GM23338 (cell line): Measurements from ENCODE around the gene PBX3. TPM values are rescaled to one million over a fixed set of nuclear protein-coding genes. Genes with fewer than 3 reads are reported as not detected.

ENCODE experiments used
- ATAC-seq: fragments of 200-7000 bp; cut with Tn5 transposase; 3 replicates; pipeline ENCODE4 v1.9.1; 2020
- DNase-seq: peaks from one replicate; pipeline ENCODE4 v3.0.0-alpha.2; 2015; ENCODE audit warnings: low spot score
- H2AFZ ChIP-seq: fragments of 200-600 bp; sonication (generic); 2 replicates; pipeline ENCODE4 v1.8.0; 2016; ENCODE audit warnings: antibody characterized with exemption, mild to moderate bottlenecking, moderate library complexity
- H3F3A ChIP-seq: fragments of 200-600 bp; sonication (generic); replicated peaks from 2 replicates; pipeline ENCODE4 v1.8.0; 2017; ENCODE audit warnings: antibody characterized with exemption, mixed run types, low read depth
- H3K27ac ChIP-seq: fragments of 200-600 bp; sonication (generic); 2 replicates; pipeline ENCODE4 v1.6.1; 2016; ENCODE audit warnings: low read depth
- H3K27me3 ChIP-seq: fragments of 200-600 bp; sonication (generic); 2 replicates; pipeline ENCODE4 v1.8.0; 2016; ENCODE audit warnings: mild to moderate bottlenecking, mixed run types, moderate library complexity; ENCODE audit not compliant: insufficient read depth
- H3K36me3 ChIP-seq: fragments of 200-600 bp; sonication (generic); 2 replicates; pipeline ENCODE4 v1.8.0; 2016; ENCODE audit warnings: mild to moderate bottlenecking; ENCODE audit not compliant: insufficient read depth
- H3K4me1 ChIP-seq: fragments of 200-600 bp; sonication (generic); 2 replicates; pipeline ENCODE4 v1.8.0; 2016; ENCODE audit warnings: mild to moderate bottlenecking, moderate library complexity; ENCODE audit not compliant: insufficient read depth
- H3K4me2 ChIP-seq: fragments of 200-600 bp; sonication (generic); 2 replicates; pipeline ENCODE4 v1.7.1; 2017; ENCODE audit warnings: mixed run types
- H3K4me3 ChIP-seq: fragments of 200-600 bp; sonication (generic); 2 replicates; pipeline ENCODE4 v1.6.1; 2016; ENCODE audit warnings: mixed run types
- H3K79me2 ChIP-seq: fragments of 200-600 bp; sonication (generic); replicated peaks from 2 replicates; pipeline ENCODE4 v1.8.0; 2017; ENCODE audit warnings: mild to moderate bottlenecking; ENCODE audit not compliant: insufficient read depth
- H3K9me2 ChIP-seq: fragments of 200-600 bp; sonication (generic); 2 replicates; pipeline ENCODE4 v1.8.0; 2017; ENCODE audit not compliant: insufficient read depth
- H4K20me1 ChIP-seq: fragments of 200-600 bp; sonication (generic); replicated peaks from 2 replicates; pipeline ENCODE4 v1.8.0; 2017; ENCODE audit warnings: mild to moderate bottlenecking; ENCODE audit not compliant: insufficient read depth
- H3K27ac Mint-ChIP-seq: 2 replicates; pipeline ENCODE4 v1.8.0; 2020; ENCODE audit warnings: inconsistent platforms, mild to moderate bottlenecking, moderate library complexity, mixed read lengths
- H3K27me3 Mint-ChIP-seq: 3 replicates; pipeline ENCODE4 v1.8.0; 2022; ENCODE audit warnings: low read depth, mild to moderate bottlenecking, moderate library complexity, mixed read lengths, inconsistent platforms; ENCODE audit not compliant: insufficient read depth, poor library complexity
- H3K36me3 Mint-ChIP-seq: 3 replicates; pipeline ENCODE4 v1.8.0; 2021; ENCODE audit warnings: low read depth, mild to moderate bottlenecking, inconsistent platforms, moderate library complexity, mixed read lengths
- H3K4me1 Mint-ChIP-seq: 3 replicates; pipeline ENCODE4 v1.8.0; 2020; ENCODE audit warnings: mild to moderate bottlenecking, inconsistent platforms, mixed read lengths
- H3K4me3 Mint-ChIP-seq: 3 replicates; pipeline ENCODE4 v1.8.0; 2021; ENCODE audit warnings: moderate library complexity, mild to moderate bottlenecking, inconsistent platforms, mixed read lengths
- H3K9me3 Mint-ChIP-seq: 3 replicates; pipeline ENCODE4 v1.8.0; 2020; ENCODE audit warnings: moderate library complexity, mild to moderate bottlenecking, inconsistent platforms, mixed read lengths
- EZH2phosphoT487 ChIP-seq: fragments of 200-600 bp; sonication (generic); IDR thresholded peaks from one replicate; pipeline ENCODE4 v1.8.1; 2018; ENCODE audit warnings: antibody characterized with exemption; ENCODE audit not compliant: unreplicated experiment
- JUNB ChIP-seq: IDR thresholded peaks from one replicate; pipeline ENCODE4 v1.6.1; 2016; ENCODE audit warnings: antibody characterized with exemption; ENCODE audit not compliant: unreplicated experiment
- NANOG ChIP-seq: IDR thresholded peaks from 2 replicates; pipeline ENCODE4 v1.6.1; 2016; ENCODE audit warnings: antibody characterized with exemption, borderline replicate concordance
- POLR2AphosphoS5 ChIP-seq: IDR thresholded peaks from 2 replicates; pipeline ENCODE4 v1.6.1; 2016; ENCODE audit warnings: antibody characterized with exemption, low read depth
- STAT1 ChIP-seq: IDR thresholded peaks from one replicate; pipeline ENCODE4 v1.6.1; 2016; ENCODE audit warnings: antibody characterized with exemption; ENCODE audit not compliant: unreplicated experiment
- ZNF114 ChIP-seq: fragments of 250-450 bp; sonication (Bioruptor Pico); IDR thresholded peaks from 2 replicates; pipeline ENCODE4 v1.5.0; 2020; ENCODE audit warnings: mild to moderate bottlenecking, moderate library complexity
- polyA plus RNA-seq: library from polyadenylated mRNA; unstranded; fragments of >200 nt; fragmentation: Nextera tagmentation; extraction: Ambion mirVana; gene quantifications from 2 replicates; pipeline ENCODE4 v1.2.1, GENCODE V29; 2016
- total RNA-seq: library from RNA; depleted of rRNA; stranded (reverse); fragments of >200 nt; shearing (Covaris generic); gene quantifications from 2 replicates; pipeline ENCODE4 v1.2.3, GENCODE V29; 2014
- TF ChIP-seq, protein P1 (sequence below): IDR thresholded peaks from one replicate; pipeline ENCODE4 v1.6.1; 2018; ENCODE audit warnings: antibody characterized with exemption; ENCODE audit not compliant: unreplicated experiment
- TF ChIP-seq, protein P2 (sequence below): fragments of 250-450 bp; sonication (Bioruptor Pico); IDR thresholded peaks from 2 replicates; pipeline ENCODE4 v1.5.0; 2020; ENCODE audit warnings: mild to moderate bottlenecking, moderate library complexity

PBX3 gene
- total and polyA plus RNA-seq, 2 experiments from 2014 or later, result 28.9 to 50.5 TPM

DNA sequence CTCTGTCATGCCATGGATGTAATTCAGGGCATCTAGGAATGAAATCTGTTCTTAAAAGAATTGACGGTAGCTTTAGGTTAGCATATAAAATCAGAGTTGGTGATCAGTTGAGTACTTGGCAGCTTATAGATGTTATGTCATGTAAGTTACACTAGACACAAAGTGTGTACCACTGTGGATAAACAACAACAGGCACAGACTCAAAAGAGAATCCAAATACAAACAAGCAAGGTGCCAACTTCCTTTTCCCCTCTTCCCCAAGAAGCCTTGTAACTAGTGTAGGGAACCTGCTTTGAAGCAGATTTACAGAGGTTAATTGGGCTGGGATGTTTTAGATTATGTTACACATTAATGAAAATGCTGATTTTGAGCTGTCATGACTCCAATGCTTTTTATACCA is 167.2 kb downstream of the PBX3 start:
- Histone ChIP-seq H3K27me3 (no peaks in the 10 kb centered on the region), H3K36me3 (no peaks in the 10 kb centered on the region), H3K4me1 (peaks cover 18% of the 10 kb centered on the region; the same call in 1 of the 2 replicates), H3F3A (no peaks in the 10 kb centered on the region), H2AFZ (no peak overlapping the region), H3K4me3 (no peak overlapping the region), H3K27ac (peak overlapping the region; percentile 28; the same call in 1 of the 2 replicates), H3K4me2 (no peak overlapping the region), H3K9me2 (no peaks in the 10 kb centered on the region), H3K79me2 (peaks cover 27% of the 10 kb centered on the region), H4K20me1 (no peaks in the 10 kb centered on the region)
- Mint-ChIP-seq H3K4me1 (peaks cover 39% of the 10 kb centered on the region), H3K9me3 (no peaks in the 10 kb centered on the region), H3K4me3 (no peak overlapping the region), H3K36me3 (no peaks in the 10 kb centered on the region), H3K27ac (no peak overlapping the region), H3K27me3 (no peaks in the 10 kb centered on the region)
- ATAC-seq (no peak), DNase-seq (no peak)
- no peak for TF ChIP-seq NANOG
- TF ChIP-seq, protein P1, sequence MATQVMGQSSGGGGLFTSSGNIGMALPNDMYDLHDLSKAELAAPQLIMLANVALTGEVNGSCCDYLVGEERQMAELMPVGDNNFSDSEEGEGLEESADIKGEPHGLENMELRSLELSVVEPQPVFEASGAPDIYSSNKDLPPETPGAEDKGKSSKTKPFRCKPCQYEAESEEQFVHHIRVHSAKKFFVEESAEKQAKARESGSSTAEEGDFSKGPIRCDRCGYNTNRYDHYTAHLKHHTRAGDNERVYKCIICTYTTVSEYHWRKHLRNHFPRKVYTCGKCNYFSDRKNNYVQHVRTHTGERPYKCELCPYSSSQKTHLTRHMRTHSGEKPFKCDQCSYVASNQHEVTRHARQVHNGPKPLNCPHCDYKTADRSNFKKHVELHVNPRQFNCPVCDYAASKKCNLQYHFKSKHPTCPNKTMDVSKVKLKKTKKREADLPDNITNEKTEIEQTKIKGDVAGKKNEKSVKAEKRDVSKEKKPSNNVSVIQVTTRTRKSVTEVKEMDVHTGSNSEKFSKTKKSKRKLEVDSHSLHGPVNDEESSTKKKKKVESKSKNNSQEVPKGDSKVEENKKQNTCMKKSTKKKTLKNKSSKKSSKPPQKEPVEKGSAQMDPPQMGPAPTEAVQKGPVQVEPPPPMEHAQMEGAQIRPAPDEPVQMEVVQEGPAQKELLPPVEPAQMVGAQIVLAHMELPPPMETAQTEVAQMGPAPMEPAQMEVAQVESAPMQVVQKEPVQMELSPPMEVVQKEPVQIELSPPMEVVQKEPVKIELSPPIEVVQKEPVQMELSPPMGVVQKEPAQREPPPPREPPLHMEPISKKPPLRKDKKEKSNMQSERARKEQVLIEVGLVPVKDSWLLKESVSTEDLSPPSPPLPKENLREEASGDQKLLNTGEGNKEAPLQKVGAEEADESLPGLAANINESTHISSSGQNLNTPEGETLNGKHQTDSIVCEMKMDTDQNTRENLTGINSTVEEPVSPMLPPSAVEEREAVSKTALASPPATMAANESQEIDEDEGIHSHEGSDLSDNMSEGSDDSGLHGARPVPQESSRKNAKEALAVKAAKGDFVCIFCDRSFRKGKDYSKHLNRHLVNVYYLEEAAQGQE, result no peak
- TF ChIP-seq, protein P2, sequence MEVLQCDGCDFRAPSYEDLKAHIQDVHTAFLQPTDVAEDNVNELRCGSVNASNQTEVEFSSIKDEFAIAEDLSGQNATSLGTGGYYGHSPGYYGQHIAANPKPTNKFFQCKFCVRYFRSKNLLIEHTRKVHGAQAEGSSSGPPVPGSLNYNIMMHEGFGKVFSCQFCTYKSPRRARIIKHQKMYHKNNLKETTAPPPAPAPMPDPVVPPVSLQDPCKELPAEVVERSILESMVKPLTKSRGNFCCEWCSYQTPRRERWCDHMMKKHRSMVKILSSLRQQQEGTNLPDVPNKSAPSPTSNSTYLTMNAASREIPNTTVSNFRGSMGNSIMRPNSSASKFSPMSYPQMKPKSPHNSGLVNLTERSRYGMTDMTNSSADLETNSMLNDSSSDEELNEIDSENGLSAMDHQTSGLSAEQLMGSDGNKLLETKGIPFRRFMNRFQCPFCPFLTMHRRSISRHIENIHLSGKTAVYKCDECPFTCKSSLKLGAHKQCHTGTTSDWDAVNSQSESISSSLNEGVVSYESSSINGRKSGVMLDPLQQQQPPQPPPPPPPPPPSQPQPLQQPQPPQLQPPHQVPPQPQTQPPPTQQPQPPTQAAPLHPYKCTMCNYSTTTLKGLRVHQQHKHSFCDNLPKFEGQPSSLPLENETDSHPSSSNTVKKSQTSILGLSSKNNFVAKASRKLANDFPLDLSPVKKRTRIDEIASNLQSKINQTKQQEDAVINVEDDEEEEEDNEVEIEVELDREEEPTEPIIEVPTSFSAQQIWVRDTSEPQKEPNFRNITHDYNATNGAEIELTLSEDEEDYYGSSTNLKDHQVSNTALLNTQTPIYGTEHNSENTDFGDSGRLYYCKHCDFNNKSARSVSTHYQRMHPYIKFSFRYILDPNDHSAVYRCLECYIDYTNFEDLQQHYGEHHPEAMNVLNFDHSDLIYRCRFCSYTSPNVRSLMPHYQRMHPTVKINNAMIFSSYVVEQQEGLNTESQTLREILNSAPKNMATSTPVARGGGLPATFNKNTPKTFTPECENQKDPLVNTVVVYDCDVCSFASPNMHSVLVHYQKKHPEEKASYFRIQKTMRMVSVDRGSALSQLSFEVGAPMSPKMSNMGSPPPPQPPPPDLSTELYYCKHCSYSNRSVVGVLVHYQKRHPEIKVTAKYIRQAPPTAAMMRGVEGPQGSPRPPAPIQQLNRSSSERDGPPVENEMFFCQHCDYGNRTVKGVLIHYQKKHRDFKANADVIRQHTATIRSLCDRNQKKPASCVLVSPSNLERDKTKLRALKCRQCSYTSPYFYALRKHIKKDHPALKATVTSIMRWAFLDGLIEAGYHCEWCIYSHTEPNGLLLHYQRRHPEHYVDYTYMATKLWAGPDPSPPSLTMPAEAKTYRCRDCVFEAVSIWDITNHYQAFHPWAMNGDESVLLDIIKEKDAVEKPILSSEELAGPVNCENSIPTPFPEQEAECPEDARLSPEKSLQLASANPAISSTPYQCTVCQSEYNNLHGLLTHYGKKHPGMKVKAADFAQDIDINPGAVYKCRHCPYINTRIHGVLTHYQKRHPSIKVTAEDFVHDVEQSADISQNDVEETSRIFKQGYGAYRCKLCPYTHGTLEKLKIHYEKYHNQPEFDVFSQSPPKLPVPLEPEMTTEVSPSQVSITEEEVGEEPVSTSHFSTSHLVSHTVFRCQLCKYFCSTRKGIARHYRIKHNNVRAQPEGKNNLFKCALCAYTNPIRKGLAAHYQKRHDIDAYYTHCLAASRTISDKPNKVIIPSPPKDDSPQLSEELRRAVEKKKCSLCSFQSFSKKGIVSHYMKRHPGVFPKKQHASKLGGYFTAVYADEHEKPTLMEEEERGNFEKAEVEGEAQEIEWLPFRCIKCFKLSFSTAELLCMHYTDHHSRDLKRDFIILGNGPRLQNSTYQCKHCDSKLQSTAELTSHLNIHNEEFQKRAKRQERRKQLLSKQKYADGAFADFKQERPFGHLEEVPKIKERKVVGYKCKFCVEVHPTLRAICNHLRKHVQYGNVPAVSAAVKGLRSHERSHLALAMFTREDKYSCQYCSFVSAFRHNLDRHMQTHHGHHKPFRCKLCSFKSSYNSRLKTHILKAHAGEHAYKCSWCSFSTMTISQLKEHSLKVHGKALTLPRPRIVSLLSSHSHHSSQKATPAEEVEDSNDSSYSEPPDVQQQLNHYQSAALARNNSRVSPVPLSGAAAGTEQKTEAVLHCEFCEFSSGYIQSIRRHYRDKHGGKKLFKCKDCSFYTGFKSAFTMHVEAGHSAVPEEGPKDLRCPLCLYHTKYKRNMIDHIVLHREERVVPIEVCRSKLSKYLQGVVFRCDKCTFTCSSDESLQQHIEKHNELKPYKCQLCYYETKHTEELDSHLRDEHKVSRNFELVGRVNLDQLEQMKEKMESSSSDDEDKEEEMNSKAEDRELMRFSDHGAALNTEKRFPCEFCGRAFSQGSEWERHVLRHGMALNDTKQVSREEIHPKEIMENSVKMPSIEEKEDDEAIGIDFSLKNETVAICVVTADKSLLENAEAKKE (CRISPR knock-in tag), result no peak
- no peak for TF ChIP-seq STAT1
- no peak for TF ChIP-seq EZH2phosphoT487
- TF ChIP-seq POLR2AphosphoS5, result no peak
- TF ChIP-seq JUNB, result no peak
- TF ChIP-seq ZNF114, result no peak
